ENCODE measurements around the gene TRIOBP. TPM values are rescaled to one million over a fixed set of nuclear protein-coding genes. Genes with fewer than 3 reads are reported as not detected.
A peak's percentile ranks its signal among the peaks of the same experiment; 100 is the strongest.

The TRIOBP gene
- total and polyA plus RNA-seq, 2 of the 13 experiments (the other 11 are each of a cell fraction or from before 2014, with no cell fraction given), result 6.1 to 15.4 TPM

DNA sequence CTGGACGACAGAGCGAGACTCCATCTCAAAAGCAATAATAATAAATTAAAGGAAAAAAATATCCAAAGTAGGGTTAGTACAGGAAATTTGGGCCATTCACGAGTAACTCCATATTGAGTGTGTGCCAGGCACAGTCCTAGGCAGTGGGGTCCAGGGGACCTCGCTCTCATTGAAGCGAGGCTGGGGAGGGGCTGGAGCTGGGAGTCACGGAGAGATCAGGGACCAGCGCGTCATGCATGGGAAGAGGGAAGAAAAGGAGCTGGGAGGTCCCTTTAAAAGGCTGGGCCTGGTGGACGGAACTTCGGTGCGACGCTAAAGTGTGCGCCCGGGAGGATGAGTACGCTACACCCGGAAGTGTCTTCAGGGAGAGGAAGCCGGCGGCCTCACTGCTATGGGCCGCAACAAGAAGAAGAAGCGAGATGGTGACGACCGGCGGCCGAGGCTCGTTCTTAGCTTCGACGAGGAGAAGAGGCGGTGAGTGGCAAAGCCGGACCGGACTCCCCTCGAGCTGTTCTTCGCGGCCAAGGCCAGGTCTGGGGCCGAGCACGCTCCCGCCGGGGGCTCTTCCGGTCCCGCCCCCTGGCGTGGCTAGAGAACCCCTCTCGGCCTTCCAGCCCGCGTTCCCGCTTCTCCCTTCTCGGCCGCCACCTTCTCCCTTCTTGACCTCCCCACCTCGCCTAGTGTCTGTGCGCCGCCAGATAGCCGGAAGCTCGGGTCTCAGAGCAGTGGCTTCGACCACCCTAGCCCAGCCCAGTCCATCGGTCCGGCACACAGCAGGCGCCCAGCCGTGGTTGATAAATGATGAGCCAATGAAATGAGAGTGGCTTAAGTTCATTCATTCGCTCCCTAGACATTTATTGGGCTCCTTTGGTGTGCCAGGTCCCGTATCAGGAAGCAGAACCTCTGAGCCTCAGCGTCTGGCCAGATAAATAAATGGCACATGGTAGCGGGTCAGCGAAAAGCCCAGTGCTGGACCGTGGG lies 10.6 kb upstream of the TRIOBP start, which contains the start of gene NOL12 (continued):
- TF ChIP-seq, protein P1, sequence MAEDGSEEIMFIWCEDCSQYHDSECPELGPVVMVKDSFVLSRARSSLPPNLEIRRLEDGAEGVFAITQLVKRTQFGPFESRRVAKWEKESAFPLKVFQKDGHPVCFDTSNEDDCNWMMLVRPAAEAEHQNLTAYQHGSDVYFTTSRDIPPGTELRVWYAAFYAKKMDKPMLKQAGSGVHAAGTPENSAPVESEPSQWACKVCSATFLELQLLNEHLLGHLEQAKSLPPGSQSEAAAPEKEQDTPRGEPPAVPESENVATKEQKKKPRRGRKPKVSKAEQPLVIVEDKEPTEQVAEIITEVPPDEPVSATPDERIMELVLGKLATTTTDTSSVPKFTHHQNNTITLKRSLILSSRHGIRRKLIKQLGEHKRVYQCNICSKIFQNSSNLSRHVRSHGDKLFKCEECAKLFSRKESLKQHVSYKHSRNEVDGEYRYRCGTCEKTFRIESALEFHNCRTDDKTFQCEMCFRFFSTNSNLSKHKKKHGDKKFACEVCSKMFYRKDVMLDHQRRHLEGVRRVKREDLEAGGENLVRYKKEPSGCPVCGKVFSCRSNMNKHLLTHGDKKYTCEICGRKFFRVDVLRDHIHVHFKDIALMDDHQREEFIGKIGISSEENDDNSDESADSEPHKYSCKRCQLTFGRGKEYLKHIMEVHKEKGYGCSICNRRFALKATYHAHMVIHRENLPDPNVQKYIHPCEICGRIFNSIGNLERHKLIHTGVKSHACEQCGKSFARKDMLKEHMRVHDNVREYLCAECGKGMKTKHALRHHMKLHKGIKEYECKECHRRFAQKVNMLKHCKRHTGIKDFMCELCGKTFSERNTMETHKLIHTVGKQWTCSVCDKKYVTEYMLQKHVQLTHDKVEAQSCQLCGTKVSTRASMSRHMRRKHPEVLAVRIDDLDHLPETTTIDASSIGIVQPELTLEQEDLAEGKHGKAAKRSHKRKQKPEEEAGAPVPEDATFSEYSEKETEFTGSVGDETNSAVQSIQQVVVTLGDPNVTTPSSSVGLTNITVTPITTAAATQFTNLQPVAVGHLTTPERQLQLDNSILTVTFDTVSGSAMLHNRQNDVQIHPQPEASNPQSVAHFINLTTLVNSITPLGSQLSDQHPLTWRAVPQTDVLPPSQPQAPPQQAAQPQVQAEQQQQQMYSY (CRISPR knock-in tag; IDR thresholded peaks at IDR 0.05), result no peak; the same call in 1 of the 2 replicates
- TF ChIP-seq, protein P2, sequence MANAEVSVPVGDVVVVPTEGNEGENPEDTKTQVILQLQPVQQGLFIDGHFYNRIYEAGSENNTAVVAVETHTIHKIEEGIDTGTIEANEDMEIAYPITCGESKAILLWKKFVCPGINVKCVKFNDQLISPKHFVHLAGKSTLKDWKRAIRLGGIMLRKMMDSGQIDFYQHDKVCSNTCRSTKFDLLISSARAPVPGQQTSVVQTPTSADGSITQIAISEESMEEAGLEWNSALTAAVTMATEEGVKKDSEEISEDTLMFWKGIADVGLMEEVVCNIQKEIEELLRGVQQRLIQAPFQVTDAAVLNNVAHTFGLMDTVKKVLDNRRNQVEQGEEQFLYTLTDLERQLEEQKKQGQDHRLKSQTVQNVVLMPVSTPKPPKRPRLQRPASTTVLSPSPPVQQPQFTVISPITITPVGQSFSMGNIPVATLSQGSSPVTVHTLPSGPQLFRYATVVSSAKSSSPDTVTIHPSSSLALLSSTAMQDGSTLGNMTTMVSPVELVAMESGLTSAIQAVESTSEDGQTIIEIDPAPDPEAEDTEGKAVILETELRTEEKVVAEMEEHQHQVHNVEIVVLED (CRISPR knock-in tag; IDR thresholded peaks at IDR 0.05; ENCODE audit: borderline replicate concordance), result peak; percentile 77
- no peak for TF ChIP-seq EEA1 (CRISPR knock-in tag; IDR thresholded peaks at IDR 0.05; ENCODE audit: borderline replicate concordance)
- TF ChIP-seq, protein P3, sequence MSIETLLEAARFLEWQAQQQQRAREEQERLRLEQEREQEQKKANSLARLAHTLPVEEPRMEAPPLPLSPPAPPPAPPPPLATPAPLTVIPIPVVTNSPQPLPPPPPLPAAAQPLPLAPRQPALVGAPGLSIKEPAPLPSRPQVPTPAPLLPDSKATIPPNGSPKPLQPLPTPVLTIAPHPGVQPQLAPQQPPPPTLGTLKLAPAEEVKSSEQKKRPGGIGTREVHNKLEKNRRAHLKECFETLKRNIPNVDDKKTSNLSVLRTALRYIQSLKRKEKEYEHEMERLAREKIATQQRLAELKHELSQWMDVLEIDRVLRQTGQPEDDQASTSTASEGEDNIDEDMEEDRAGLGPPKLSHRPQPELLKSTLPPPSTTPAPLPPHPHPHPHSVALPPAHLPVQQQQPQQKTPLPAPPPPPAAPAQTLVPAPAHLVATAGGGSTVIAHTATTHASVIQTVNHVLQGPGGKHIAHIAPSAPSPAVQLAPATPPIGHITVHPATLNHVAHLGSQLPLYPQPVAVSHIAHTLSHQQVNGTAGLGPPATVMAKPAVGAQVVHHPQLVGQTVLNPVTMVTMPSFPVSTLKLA (IDR thresholded peaks at IDR 0.05), result peak; percentile 40
- TF ChIP-seq, protein P4, sequence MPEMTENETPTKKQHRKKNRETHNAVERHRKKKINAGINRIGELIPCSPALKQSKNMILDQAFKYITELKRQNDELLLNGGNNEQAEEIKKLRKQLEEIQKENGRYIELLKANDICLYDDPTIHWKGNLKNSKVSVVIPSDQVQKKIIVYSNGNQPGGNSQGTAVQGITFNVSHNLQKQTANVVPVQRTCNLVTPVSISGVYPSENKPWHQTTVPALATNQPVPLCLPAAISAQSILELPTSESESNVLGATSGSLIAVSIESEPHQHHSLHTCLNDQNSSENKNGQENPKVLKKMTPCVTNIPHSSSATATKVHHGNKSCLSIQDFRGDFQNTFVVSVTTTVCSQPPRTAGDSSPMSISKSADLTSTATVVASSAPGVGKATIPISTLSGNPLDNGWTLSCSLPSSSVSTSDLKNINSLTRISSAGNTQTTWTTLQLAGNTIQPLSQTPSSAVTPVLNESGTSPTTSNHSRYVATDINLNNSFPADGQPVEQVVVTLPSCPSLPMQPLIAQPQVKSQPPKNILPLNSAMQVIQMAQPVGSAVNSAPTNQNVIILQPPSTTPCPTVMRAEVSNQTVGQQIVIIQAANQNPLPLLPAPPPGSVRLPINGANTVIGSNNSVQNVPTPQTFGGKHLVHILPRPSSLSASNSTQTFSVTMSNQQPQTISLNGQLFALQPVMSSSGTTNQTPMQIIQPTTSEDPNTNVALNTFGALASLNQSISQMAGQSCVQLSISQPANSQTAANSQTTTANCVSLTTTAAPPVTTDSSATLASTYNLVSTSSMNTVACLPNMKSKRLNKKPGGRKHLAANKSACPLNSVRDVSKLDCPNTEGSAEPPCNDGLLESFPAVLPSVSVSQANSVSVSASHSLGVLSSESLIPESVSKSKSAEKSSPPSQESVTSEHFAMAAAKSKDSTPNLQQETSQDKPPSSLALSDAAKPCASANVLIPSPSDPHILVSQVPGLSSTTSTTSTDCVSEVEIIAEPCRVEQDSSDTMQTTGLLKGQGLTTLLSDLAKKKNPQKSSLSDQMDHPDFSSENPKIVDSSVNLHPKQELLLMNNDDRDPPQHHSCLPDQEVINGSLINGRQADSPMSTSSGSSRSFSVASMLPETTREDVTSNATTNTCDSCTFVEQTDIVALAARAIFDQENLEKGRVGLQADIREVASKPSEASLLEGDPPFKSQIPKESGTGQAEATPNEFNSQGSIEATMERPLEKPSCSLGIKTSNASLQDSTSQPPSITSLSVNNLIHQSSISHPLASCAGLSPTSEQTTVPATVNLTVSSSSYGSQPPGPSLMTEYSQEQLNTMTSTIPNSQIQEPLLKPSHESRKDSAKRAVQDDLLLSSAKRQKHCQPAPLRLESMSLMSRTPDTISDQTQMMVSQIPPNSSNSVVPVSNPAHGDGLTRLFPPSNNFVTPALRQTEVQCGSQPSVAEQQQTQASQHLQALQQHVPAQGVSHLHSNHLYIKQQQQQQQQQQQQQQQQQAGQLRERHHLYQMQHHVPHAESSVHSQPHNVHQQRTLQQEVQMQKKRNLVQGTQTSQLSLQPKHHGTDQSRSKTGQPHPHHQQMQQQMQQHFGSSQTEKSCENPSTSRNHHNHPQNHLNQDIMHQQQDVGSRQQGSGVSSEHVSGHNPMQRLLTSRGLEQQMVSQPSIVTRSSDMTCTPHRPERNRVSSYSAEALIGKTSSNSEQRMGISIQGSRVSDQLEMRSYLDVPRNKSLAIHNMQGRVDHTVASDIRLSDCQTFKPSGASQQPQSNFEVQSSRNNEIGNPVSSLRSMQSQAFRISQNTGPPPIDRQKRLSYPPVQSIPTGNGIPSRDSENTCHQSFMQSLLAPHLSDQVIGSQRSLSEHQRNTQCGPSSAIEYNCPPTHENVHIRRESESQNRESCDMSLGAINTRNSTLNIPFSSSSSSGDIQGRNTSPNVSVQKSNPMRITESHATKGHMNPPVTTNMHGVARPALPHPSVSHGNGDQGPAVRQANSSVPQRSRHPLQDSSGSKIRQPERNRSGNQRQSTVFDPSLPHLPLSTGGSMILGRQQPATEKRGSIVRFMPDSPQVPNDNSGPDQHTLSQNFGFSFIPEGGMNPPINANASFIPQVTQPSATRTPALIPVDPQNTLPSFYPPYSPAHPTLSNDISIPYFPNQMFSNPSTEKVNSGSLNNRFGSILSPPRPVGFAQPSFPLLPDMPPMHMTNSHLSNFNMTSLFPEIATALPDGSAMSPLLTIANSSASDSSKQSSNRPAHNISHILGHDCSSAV (CRISPR knock-in tag; IDR thresholded peaks at IDR 0.05; ENCODE audit: borderline replicate concordance), result no peak
